A673 (cell line): ENCODE measurements around the gene MRPL34.

Experiments
- CTCF ChIP-seq: fragments of 300-800, 200-600 bp; sonication (generic); conservative IDR thresholded peaks from 2 replicates; pipeline ENCODE4 v1.5.1; 2017; ENCODE audit warnings: low read depth, mild to moderate bottlenecking, antibody characterized with exemption, low read length, moderate library complexity, mixed read lengths
- EZH2 ChIP-seq: fragments of 200-600 bp; sonication (generic); IDR thresholded peaks from 2 replicates; pipeline ENCODE4 v1.6.1; 2017; ENCODE audit warnings: borderline replicate concordance, low read depth, mild to moderate bottlenecking, mixed read lengths, antibody characterized with exemption, low read length; ENCODE audit not compliant: poor library complexity, severe bottlenecking

- peak; percentile 76 for TF ChIP-seq CTCF
- TF ChIP-seq EZH2, result no peak
Observed at GRCh38 chr19:17305517-17306284, at the start of gene MRPL34.
